ENCODE results near the gene NAT16. TPM values are rescaled to one million over a fixed set of nuclear protein-coding genes. Genes with fewer than 3 reads are reported as not detected.

The NAT16 gene
- polyA plus RNA-seq, 1 of the 3 experiments (the other 2 are of a cell fraction): 0.64 TPM

GRCh38 chr7:101162551-101163278, 17.4 kb downstream of the NAT16 start:
- ChIA-PET CTCF (interaction anchor here (0.5 to 4.3 kb wide), 14 partner anchors 8 to 413 kb away, joined by 3 to 20 read pairs (median 4); partner anchors contain the start of genes NAT16, PLOD3 and ZNHIT1), POLR2A (interaction anchor here (0.6 to 2.4 kb wide), 12 partner anchors 7 to 81 kb away, joined by 3 to 12 read pairs (median 4); partner anchors contain the start of genes AP1S1, NAT16, PLOD3 and ZNHIT1)
- peaks cover 28 to 41% of the 10 kb centered on the region in 2 experiments for H3K4me1 ChIP-seq (ENCODE audit: control insufficient read depth in 1 of 2, insufficient read depth in 2 of 2, low read depth in 1 of 2, low read length in 1 of 2)
- H4K20me1 ChIP-seq (ENCODE audit: insufficient read depth): peaks cover 24% of the 10 kb centered on the region
- peak; percentile 88 for DNase-seq
- no peak overlapping the region for H3K9ac ChIP-seq
- peaks cover 44% of the 10 kb centered on the region for H3F3A ChIP-seq (replicated peaks; ENCODE audit: insufficient read depth)
- no peaks in the 10 kb centered on the region for H3K79me2 ChIP-seq (ENCODE audit: insufficient read depth)
- H3K4me2 ChIP-seq: peak overlapping the region; percentile 55; the same call in 1 of the 2 replicates
- no peaks in the 10 kb centered on the region for H3K9me2 ChIP-seq
- H3K27me3 ChIP-seq (ENCODE audit: insufficient read depth): no peaks in the 10 kb centered on the region
- H3K36me3 ChIP-seq (replicated peaks in 1 of 2; ENCODE audit: control insufficient read depth in 1 of 2, insufficient read depth in 2 of 2, low read length in 1 of 2): peaks cover 24 to 30% of the 10 kb centered on the region in 2 experiments
- H3K27ac ChIP-seq (ENCODE audit: low read depth in 2 of 2, low read length in 1 of 2): peak overlapping the region in 1 of 2 experiments; percentile 94; a peak in 2 of 4 replicates
- no peaks in the 10 kb centered on the region for H3K9me3 ChIP-seq
- WGBS (ENCODE audit: low lambda C conversion rate): 11% methylated on average over 56 of the region's 74 CpGs
- peak overlapping the region in 1 of 2 experiments; percentile 49; a peak in 2 of 4 replicates for H3K4me3 ChIP-seq (ENCODE audit: low read depth in 2 of 2, low read length in 1 of 2)
- H2AFZ ChIP-seq (ENCODE audit: low read depth): no peak overlapping the region
- TF ChIP-seq GATA2 (CRISPR knock-in tag; IDR thresholded peaks at IDR 0.05) (no peak), CHD2 (IDR thresholded peaks at IDR 0.05; ENCODE audit: low read length, partially characterized antibody) (no peak), USF1 (IDR thresholded peaks at IDR 0.05; ENCODE audit: borderline replicate concordance, low read depth) (peak; percentile 63; the same call in 1 of the 2 replicates), EZH2phosphoT487 (IDR thresholded peaks at IDR 0.05; ENCODE audit: borderline replicate concordance, low read depth) (no peak), CTCF (IDR thresholded peaks at IDR 0.05) (no peak), TEAD4 (IDR thresholded peaks at IDR 0.05; ENCODE audit: borderline replicate concordance, insufficient read depth) (no peak), EP300 (IDR thresholded peaks at IDR 0.05; ENCODE audit: borderline replicate concordance in 1 of 2, low read depth in 1 of 2, low read length in 1 of 2) (no peak), REST (IDR thresholded peaks at IDR 0.05; ENCODE audit: low read depth, low read length) (peak; percentile 71), JUND (IDR thresholded peaks at IDR 0.05) (no peak), USF2 (IDR thresholded peaks at IDR 0.05; ENCODE audit: borderline replicate concordance, low read depth, low read length) (no peak), SMC3 (IDR thresholded peaks at IDR 0.05; ENCODE audit: low read depth, low read length) (no peak), TAF1 (IDR thresholded peaks at IDR 0.05; ENCODE audit: borderline replicate concordance, low read depth, low read length) (0 out of 2 replicates have a peak, but pooled peaks have one; percentile 37), FOXJ3 (CRISPR knock-in tag; IDR thresholded peaks at IDR 0.05) (no peak), NRF1 (IDR thresholded peaks at IDR 0.05; ENCODE audit: low read depth, low read length) (peak; percentile 43; the same call in 1 of the 2 replicates), FOXM1 (IDR thresholded peaks at IDR 0.05; ENCODE audit: low read depth) (no peak), GABPA (IDR thresholded peaks at IDR 0.05; ENCODE audit: low read depth) (no peak), PBX3 (IDR thresholded peaks at IDR 0.05) (0 out of 2 replicates have a peak, but pooled peaks have one; percentile 11), ZBTB33 (IDR thresholded peaks at IDR 0.05; ENCODE audit: borderline replicate concordance, low read depth) (0 out of 2 replicates have a peak, but pooled peaks have one; percentile 12), RAD21 (IDR thresholded peaks at IDR 0.05; ENCODE audit: low read length) (no peak), SIN3A (IDR thresholded peaks at IDR 0.05; ENCODE audit: borderline replicate concordance, low read depth, low read length) (no peak), ELF1 (IDR thresholded peaks at IDR 0.05) (0 out of 2 replicates have a peak, but pooled peaks have one; percentile 11)

All from SK-N-SH (cell line).